Activated CD4-positive, alpha-beta T cell treated with anti-CD3 and anti-CD28 coated beads, Interleukin-2, amount 50 U/mL, for 24 hours (primary cell): Measurements from ENCODE around the gene DHCR7.
"Not testable (repeated sequence)": the region's sequence is repeated elsewhere in the genome, so short reads cannot be mapped to it uniquely, and the experiment has no call there.

Source experiments
- DNase-seq, 2 donors: peaks; one replicate each; pipeline ENCODE4 v3.0.0-alpha.2; 2020; ENCODE audit warnings: low read depth in 1 of 2, low spot score in 1 of 2

The DHCR7 gene

DNA sequence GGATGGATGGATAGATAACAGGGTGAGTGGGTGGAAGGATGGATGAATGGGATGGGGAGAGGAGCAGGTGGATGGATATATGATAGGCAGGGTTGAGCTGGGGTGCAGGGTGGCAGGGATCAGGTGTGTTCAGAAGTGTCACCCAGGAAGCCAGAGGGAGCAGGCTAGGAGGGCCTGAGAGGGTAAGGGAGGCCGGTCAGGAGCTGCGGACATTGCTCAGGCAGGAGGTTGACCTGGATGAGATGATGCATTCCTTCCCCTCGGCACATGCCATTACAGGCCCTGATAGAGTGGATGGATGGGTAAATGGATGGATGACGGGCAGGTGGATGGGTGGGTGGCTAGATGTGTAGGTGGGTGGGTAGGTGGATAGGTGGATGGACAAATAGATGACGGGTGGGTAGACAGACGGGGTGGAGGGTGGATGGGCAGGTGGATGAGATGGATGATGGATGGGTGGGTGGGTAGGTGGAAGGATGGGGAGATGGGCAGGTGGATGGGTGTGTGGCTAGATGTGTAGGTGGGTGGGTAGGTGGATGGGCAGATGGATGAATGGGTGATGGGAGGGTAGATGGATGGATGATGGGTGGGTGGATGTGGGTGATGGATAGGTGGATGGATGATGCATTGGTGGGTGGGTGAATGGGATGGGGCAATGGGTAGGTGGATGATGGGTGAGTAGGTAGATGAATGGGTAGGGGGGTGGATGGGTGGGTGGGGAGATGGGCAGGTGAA is 8.0 kb downstream of the DHCR7 start:
- DNase-seq, result no peak

DNA sequence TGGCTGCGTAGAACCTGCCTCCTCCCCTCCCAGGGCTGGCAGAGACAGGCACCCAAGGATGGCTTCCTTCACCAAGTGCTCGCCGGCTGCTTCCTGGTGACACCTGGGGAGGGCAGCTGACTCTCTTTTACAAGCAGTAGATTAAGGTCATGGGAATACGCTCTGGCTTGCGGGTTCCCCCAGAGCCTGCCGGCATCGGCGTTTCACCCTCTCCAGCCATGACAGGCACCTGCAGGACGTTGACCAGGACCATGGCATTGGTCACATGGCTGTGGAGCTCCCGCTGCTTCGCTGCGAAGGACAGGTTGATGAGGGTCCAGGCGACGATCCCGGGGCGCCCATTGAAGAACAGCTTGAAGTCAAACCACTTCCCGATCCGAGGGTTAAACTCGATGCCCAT is 9.5 kb downstream of the DHCR7 start:
- DNase-seq, result no peak

DNA sequence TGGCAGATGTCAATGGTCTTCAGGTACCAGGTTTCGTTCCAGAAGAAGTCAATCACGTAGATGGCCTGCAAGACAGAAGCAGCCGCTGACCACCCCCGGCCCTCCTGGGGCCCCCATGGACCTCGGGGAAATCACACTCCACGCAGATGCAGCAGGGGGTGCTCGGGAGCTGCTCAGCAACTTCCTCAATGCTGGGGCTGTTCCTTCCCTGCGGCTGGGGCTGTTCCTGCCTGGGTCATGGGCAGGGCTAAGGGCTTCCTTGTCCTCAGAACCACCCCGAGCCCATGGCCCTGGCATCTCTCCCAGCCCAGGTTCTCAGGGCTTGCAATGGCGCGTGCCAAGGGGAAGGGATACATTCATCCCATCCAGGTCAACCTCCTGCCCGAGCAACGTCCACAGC is 10.3 kb downstream of the DHCR7 start:
- DNase-seq, result no peak

DNA sequence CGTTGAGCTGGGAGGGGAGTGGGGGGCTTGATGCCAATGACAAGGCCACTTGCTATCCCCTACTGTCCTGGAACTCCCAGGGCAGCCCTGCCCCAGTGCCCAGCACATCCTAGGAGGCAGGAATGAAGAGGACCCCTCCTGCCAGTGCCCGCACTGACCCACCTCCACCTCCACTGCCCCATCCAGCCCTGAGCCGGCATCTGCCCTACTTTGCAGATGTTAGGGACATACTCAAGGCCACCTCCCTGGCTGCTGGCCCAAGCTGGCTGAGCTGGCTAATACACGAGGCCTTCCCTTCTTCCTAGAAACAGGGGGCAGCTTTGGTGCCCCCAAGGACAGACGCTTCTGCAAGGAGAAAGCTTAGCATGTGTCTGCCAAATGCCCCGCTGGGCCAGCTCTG is 10.8 kb downstream of the DHCR7 start:
- DNase-seq, result no peak

DNA sequence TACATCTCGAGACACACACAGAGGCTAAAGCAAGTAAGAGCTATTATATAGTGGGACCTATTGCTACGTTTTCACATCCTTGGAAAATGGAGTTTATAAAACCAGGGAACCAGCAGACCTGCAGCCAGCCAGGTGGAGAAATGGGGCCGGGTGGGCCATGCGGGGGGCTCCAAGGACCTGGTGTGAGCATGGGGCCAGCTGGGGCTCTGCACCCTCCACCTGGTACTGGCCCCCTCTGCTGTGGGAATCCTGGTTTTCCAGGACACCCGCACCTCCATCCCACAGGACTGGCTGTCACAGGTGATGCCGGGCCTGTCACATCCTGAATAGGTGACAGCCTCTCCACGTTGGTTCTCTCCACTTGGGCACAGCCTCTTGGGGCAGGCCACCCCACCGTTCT is 11.3 kb downstream of the DHCR7 start:
- DNase-seq, result no peak

DNA sequence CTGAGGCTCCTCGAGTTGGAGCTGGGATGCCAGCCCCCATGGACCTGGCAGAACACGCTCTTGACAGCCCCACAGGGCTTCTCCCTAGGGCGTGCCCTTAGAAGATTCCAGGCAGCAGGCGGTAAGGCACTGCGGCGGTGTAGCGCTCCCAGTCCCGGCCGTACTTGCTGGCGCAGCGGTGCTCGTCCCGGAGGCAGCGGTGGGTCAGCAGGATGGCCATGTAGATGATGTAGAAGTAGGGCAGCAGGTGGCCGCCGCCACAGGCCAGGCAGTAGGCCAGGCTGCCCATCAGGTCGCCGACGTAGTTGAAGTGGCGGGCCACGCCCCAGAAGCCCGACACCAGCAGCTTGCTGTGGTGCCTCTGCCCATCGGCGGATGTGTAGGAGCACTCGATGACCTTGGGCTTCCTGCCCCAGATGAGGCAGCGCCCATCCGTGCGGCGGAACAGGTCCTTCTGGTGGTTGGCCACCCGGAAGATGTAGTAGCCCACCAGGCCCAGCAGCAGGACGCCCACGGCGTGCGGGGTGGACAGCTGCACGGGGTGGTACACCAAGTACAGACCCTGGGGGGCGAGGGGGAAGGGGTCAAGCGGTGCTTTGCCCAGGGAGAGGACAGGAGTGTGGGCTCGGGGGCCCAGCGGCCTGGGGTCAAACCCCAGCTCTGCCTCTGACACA is 12.8 kb downstream of the DHCR7 start:
- DNase-seq, result no peak

DNA sequence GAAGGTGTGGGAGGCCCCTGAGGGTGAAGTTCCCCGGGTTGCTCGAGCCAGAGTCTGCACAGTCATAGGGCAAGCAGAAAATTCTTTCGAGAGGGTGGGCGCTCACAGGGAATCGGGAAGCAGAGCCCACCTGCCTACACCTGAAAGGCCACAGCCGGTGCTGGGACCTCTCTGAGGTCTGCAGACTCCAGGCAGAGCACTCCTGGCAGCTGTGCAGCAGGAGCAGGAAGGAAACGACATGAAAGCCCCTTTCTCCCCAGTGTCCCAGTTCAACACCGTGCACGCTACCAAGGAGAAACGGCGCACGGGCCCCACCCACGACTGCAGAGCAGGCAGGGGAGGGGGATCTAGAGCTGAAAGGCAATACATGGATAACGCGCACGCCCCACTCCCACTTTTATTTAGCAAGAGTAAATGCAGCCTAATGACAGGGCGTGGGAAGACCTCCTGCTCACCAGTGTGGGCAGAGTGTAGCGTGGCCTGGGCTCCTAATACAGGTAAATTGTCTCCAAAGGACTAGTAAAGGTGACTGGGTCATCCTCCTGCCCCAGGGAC is 13.5 kb downstream of the DHCR7 start:
- no peak for DNase-seq

DNA sequence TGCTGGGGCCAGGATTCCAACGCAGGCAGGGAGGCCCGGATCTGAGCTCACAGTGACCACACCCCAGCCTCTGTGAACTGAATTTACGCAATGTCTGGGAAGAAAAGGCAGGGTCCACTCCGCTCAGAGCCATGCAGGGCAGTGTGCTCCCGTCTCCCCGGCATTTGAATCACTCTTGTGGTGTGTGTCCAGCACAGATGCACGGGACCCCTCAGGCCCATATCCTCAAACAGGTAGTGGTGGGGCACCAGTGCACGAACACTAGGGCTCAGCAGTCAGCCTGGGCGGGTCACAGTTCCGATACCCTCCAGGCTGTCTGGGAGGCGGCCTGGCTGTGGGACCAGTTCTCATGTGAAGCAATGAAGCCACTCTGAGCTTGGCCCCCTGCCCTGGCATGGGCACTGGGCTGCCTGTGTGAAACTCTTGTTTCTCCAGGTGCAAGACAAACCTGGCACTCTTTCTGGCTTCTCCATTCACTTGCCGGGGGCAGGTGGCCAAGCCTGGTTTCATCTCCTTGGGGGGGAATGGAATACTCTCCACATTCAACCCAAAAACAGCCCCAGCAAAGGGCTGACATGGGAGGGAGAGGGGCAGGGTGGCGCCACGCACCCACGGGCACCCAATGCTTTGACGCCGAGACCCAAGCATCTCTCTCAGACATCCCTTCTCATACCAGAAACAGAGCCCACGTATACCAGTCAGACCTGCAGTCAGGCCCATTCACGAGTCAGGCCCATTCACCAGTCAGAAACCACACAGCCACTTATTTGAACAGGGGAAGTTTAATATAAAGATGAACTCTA is 14.3 kb downstream of the DHCR7 start:
- DNase-seq, result no peak

DNA sequence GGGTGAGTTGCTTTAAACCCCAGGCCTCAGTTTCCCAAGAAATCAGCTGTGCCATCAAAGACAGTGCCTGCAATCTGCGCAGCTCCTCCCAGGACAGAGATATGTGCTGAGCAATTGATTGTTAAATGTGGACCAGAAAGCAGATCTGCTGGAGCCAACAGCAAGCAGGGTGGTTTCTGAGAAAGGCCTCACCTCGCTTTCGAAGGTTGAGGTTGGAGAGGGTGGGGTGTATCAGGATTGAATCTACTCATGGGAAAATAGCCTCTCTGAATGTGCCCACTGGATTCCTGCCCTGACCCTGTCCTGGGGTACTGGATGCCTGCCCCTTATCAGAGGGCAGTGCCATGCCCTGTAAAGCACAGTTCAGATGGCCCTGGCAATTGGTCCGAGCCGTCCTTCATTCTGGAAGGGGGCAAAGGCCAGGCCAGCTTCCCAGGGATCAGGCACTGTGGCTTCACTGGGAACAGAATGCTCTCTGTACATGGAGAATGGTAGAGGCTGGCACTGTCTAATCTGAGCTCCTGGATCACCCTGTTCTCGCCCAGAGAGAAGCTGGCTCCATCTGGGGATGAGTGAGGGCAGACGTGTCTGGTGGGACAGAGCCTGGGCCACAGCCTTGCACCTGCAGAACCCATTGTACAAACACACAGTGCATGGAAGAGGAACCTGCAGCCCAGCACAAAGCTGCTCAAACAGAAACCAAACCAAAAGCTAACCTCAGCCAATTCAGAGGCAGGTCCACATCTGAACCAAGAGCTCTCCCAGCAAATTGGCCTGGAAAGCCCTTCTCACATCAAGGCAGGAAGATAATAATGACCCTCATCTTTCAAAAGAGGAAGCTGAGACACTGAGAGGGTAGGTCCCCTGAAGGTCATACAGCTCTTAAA is 15.2 kb downstream of the DHCR7 start:
- no peak for DNase-seq

DNA sequence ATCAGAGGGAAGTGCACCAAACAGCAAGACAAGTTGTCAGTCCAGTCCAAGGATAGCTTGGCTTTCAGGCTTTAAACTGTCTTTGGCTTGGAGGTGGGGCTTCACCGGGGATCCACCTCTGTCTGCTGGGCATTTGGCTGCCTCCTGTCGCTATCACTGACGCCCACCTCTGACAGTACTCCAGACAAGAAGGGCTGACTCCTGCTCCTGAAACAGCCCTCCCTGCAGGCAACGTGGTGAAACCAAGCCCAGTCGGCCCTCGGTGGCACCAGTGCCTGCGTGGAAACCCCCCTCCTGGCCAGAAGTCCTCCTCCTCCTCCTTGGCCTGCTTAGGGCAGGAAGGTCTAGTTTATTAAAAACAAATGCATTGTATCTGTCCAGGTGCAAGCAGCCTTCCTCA is 16.9 kb downstream of the DHCR7 start:
- DNase-seq, result no peak

DNA sequence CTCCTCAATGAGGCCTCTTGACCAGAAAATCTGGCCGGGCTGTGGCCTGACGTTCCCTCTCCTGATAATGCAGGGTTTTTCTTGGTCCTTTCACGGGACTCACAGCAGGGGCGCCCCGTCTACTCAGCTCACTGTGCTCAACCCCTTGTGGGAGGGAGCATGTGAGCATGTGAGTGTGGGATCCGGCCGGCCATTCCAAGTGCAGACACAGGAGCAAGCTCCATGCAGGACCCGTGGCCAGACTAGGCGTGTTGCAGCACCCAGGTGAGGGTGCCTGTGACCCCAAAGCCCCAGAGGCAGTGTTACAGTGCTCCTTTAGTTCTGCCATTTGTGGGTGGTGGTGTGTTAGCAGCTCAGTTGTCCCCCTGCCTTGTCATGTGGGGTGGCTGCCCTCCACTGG is 18.0 kb downstream of the DHCR7 start:
- no peak for DNase-seq

DNA sequence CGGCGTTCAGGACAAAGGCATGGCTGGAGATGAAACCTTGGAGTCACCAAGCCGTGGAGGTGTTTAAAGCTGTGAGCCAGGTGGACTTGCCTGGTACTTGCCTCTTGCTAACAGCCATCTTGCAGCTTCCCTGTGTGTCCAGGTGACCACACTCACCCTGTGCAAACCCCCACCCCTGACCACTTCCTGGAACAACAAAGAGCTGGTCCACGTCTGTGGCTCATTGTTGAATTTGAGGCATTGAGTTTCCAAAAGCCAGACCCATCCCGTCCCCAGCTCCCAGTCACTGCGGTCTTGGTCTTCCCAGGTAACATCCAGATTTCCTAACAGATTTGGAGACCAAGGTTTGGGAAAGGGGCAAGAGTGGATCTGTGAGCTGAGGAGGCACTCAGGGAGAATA is 18.5 kb downstream of the DHCR7 start:
- DNase-seq, result no peak

DNA sequence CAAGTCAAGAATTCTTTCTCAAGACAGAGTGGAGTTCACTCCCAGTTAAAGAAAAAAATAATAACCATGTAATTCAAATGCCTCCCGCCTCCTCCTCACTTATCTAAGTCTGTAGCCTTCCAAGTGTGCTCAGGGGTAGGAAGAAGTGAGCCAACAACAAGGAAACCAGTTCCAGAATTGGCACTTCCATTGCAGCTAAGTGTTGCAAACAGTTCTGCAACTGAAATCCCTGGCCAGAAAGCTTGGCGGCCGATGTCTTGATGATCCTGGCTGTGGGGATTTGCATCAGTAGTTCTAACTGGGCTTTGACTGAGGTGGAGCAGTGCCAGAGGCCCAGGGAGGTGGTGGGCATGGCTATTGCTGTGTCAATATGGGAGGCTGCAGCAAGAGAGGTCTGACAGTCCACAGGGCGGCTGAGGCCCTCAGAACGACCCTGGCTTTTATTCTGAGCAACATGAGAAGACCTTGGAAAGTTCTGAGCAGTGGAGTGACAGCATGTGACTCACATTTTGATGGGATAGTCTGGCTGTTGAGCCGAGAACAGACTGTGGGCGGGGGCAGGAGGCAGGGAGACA is 19.2 kb downstream of the DHCR7 start:
- DNase-seq, result no peak

DNA sequence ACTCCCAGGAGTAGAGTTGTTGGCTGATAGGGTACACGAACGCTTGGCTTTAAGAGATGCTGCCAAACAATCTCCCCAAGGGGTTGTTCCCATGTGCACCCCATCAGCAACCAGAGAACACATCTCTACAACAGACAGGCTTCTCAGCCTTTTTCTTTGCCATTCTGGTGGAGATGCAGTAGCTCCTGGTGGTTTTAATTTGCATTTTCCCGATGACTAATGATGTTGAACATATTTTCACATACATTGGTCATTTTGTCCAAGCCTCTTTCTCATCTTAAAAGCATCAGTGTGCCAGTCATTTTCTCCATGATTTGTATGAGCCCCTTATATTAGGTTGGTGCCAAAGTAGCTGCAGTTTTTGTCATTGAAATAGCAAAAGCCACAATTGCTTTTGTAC is 21.8 kb downstream of the DHCR7 start:
- no peak for DNase-seq

DNA sequence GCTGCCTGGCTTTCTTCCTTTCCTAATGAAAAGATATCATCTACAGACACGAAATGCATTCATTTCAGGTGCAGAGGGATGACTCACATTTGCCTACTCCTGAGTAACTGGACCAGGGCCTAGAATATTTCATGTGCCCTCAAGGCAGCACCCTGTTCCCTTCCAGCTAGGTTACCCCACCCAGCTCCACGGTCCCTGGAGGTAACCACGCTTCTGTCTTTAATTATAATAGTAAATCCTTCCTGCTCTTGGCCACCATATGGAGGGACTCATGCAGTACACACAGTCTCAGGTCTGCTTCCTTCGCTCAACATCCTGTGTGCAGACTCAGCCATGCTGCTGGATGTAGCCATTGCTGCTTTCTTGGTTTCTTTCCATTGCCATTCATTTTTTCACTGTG is 22.3 kb downstream of the DHCR7 start:
- no peak for DNase-seq

DNA sequence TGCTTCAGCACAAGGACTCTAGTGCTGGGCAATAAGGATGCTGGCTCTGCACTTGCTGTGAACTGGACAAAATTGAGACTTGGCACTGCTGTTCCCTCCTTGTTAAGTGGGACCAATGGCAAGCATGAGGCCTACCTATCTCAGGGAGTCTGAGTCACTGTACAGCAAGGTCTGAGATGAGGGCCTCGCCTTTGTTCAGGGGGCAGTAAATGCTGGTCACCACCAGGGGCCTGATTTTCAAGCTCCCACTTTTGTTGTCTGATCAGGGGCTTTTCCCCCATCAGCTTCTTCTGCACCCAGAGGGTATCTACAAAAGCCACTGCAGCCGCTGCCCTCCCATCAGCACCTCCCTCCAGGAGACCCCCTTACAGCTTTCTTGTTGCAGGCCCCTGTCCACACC is 22.8 kb downstream of the DHCR7 start:
- DNase-seq, result no peak

DNA sequence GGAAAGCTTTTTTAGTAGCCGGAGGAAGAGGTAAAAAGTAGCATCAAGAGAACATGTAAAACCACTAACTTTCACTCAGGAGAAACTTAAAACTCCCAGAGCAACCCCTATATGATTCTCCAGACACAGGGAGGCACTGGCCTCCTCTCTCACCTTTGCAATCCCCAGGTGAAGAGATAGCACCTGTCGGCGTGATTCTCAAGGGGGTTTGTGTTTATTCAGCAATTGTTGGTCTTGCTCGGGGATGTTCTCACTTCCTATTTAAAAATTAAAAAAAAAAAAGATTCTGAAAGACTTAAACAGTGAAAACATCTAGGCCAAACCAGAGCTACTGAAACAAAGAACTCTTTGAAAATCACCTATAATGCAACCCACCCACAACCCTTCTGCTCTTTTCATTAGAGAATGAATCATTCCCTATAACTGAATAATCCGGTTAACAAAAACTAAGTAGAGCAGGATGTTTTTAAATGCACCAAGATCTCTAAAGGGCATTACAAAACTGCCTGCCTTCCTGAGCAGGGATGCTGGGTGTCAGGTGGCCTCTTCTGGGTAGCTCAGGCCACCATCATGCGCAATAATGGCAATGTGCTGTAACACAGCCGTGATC is 24.9 kb downstream of the DHCR7 start:
- no peak for DNase-seq

DNA sequence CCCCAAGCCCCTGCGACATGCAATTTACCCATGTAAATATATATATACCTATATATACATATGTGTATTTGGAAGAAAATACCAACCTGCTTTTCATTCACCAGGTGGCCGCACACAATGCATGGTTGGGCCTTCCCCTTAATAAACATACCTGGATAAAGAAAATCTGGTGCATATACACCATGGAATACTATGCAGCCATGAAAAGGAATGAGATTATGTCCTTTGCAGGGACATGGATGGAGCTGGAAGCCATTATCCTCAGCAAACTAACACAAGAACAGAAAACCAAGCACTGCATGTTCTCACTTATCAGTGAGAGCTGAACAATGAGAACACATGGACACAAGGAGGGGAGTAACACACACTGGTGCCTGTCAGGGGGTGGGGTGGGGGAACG is 25.9 kb downstream of the DHCR7 start:
- DNase-seq, result not testable (repeated sequence)

DNA sequence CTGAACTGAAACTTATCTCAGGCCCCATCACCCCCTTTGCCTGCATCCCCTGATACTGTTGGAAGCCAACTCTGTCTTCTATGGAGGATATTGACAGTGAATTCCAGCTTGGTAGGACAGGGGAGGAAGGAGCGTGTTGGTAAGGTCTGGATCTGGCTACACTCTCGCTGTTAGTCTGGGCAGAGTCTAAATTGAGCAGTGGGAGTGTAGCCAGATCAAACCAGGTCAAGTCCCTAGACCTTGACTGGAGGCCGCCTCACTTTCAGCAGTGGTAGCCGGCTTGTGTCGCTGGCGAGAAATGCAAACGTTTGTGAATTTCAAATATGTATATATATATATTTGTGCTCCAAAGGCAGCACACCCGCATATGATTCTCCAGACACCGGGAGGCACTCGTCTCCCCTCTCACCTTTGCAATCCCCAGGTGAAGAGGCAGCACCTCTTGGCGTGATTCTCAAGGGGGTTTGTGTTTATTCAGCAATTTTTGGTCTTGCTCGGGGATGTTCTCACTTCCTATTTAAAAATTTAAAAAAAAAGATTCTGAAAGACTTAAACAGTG is 26.7 kb downstream of the DHCR7 start:
- DNase-seq, result no peak
